Activated naive CD8-positive, alpha-beta T cell treated with anti-CD3 and anti-CD28 coated beads, Interleukin-2, amount 10 ng/mL, durations not matched to agents 7 days and 5 days (primary cell): Measurements from ENCODE around the gene DIAPH3. TPM values are rescaled to one million over a fixed set of nuclear protein-coding genes. Genes with fewer than 3 reads are reported as not detected.

Experiments used
- ATAC-seq: fragments of 150-1000 bp; cut with Tn5 transposase; one replicate; pipeline ENCODE4 v1.10.0; 2021; ENCODE audit warnings: low read depth, moderate library complexity
- POLR2A ChIA-PET: fragments of 350-600 bp; sonication (Branson Sonifier 250); formaldehyde crosslinking; loops from one replicate; lab custom pipeline; 2021; ENCODE audit warnings: antibody characterized with exemption; lab: Charles Lee
- DNase-seq: peaks from one replicate; pipeline ENCODE4 v3.0.0; 2021
- H3K27ac Mint-ChIP-seq: one replicate; pipeline ENCODE4 v1.8.0; 2022; ENCODE audit warnings: mild to moderate bottlenecking, mixed read lengths
- H3K27me3 Mint-ChIP-seq: one replicate; pipeline ENCODE4 v1.8.0; 2022; ENCODE audit warnings: mild to moderate bottlenecking, moderate library complexity, mixed read lengths
- H3K36me3 Mint-ChIP-seq: one replicate; pipeline ENCODE4 v1.8.0; 2021; ENCODE audit warnings: mild to moderate bottlenecking, mixed read lengths
- H3K4me1 Mint-ChIP-seq: one replicate; pipeline ENCODE4 v1.8.0; 2021; ENCODE audit warnings: mixed read lengths
- H3K4me3 Mint-ChIP-seq: one replicate; pipeline ENCODE4 v1.8.0; 2022; ENCODE audit warnings: mild to moderate bottlenecking, moderate library complexity, mixed read lengths
- H3K9me3 Mint-ChIP-seq: one replicate; pipeline ENCODE4 v1.8.0; 2021; ENCODE audit warnings: mixed read lengths
- total RNA-seq, 2 experiments: library from RNA; stranded (reverse); gene quantifications; one replicate each; pipeline ENCODE4 v1.2.3, GENCODE V29; 2021

The DIAPH3 gene
- total RNA-seq, 2 experiments from 2014 or later = 16.2 to 18.3 TPM

GRCh38 chr13:59924256-59924655, 239.5 kb downstream of the DIAPH3 start:
- no peak for ATAC-seq
- Mint-ChIP-seq H3K36me3 (peaks cover 30% of the 10 kb centered on the region), H3K27ac (no peak overlapping the region), H3K4me3 (no peak overlapping the region), H3K9me3 (peaks cover 4% of the 10 kb centered on the region), H3K27me3 (no peaks in the 10 kb centered on the region), H3K4me1 (no peaks in the 10 kb centered on the region)
- POLR2A ChIA-PET = no interaction called here
- no peak for DNase-seq

- DNase-seq (no peak), ATAC-seq (no peak)
- Mint-ChIP-seq H3K27me3 (no peaks in the 10 kb centered on the region), H3K4me1 (no peaks in the 10 kb centered on the region), H3K4me3 (no peak overlapping the region), H3K9me3 (no peaks in the 10 kb centered on the region), H3K27ac (no peak overlapping the region), H3K36me3 (peaks cover 7% of the 10 kb centered on the region)
- POLR2A ChIA-PET = no interaction called here
Measured at GRCh38 chr13:59915252-59915651, 248.5 kb downstream of the DIAPH3 start.

GRCh38 chr13:59914556-59914955, 249.2 kb downstream of the DIAPH3 start:
- POLR2A ChIA-PET = no interaction called here
- no peaks in the 10 kb centered on the region for H3K4me1 Mint-ChIP-seq

DNA sequence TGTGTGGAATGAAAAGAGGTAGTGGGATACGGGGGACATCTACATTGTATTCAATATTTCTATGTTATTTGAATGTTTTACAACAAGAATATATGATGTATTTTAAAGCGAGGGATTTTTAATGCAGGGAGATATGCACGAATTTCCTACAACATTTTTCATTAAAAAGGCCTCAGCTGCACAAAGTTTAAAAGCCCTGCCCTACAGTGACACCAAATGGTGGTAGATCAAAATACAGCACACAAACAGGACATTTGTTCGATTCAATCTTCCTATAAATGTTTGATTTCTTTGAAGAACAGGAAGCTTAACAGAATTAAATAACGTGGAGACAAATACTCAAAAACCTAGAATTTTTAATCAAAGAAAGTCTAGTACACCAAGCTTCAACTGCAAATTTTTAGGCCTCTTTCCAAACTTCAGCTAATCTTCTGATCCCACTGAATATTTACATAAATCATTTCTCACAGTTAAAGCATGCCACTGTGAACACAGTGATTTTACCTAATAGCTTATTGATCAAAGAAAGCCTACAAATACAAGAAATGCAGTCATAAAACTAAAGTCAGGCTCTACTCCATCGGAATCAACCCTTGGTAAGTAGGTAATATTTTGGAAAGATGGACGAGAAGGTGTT, 257.2 kb downstream of the DIAPH3 start:
- H3K4me1 Mint-ChIP-seq = no peaks in the 10 kb centered on the region
- POLR2A ChIA-PET = no interaction called here
- DNase-seq = no peak
- peaks cover 9% of the 10 kb centered on the region for H3K36me3 Mint-ChIP-seq
- no peaks in the 10 kb centered on the region for H3K9me3 Mint-ChIP-seq
- no peak overlapping the region for H3K27ac Mint-ChIP-seq
- no peak for ATAC-seq
- H3K4me3 Mint-ChIP-seq = no peak overlapping the region
- H3K27me3 Mint-ChIP-seq = no peaks in the 10 kb centered on the region

More at GRCh38 chr13:59914556-59914955, 249.2 kb downstream of the DIAPH3 start:
- H3K27me3 Mint-ChIP-seq = no peaks in the 10 kb centered on the region
- ATAC-seq (no peak), DNase-seq (no peak)
- H3K9me3 Mint-ChIP-seq = no peaks in the 10 kb centered on the region
- H3K27ac Mint-ChIP-seq = no peak overlapping the region
- no peak overlapping the region for H3K4me3 Mint-ChIP-seq
- peaks cover 8% of the 10 kb centered on the region for H3K36me3 Mint-ChIP-seq

- no peak overlapping the region for H3K27ac Mint-ChIP-seq
- H3K27me3 Mint-ChIP-seq = no peaks in the 10 kb centered on the region
- no peak overlapping the region for H3K4me3 Mint-ChIP-seq
- no peaks in the 10 kb centered on the region for H3K9me3 Mint-ChIP-seq
- peaks cover 9% of the 10 kb centered on the region for H3K4me1 Mint-ChIP-seq
- H3K36me3 Mint-ChIP-seq = peaks cover 18% of the 10 kb centered on the region
- ATAC-seq = no peak
- DNase-seq = no peak
- POLR2A ChIA-PET = no interaction called here
Measured at GRCh38 chr13:59901191-59901590, 262.5 kb downstream of the DIAPH3 start.

DNA sequence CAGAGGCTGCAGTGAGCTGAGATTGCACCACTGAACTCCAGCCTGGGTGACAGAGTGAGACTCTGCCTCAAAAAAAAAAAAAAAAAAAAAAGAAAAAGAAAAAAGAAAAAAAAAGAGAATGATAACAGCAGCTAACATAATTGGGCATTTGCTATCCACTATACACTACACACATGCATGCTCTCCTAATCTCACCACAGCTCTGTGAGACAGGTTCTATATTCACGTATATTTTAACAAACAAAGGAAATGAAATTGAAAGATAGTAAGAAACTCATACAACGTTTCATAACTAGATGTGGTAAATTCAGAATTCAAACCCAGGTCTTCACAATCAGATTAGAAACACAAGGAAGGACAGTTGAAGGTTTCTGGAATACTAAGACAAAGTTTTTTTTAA, 265.7 kb downstream of the DIAPH3 start:
- POLR2A ChIA-PET = no interaction called here
- DNase-seq (no peak), ATAC-seq (no peak)
- peaks cover 9% of the 10 kb centered on the region for H3K4me1 Mint-ChIP-seq
- no peak overlapping the region for H3K27ac Mint-ChIP-seq
- no peak overlapping the region for H3K4me3 Mint-ChIP-seq
- H3K36me3 Mint-ChIP-seq = peaks cover 18% of the 10 kb centered on the region
- H3K9me3 Mint-ChIP-seq = no peaks in the 10 kb centered on the region
- no peaks in the 10 kb centered on the region for H3K27me3 Mint-ChIP-seq

DNA sequence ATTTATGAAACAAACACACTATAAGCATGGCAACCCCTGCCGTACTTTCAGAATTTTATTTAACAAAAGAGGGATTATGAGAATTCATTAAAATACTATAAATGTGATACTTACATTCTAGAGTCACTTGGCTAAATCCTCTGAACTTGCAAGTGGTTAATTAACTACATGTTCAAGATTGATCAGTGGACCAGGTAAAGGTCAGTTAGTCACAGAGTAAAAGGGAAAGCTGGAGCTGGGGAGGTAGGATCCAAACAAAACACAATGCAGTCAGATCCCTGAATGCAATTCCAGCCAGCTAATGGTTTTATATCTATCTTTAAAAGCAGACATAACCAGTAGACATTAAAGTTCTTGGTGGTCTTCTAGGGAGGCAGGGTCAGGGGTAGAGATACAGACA, 270.5 kb downstream of the DIAPH3 start:
- DNase-seq (no peak), ATAC-seq (no peak)
- Mint-ChIP-seq H3K9me3 (no peaks in the 10 kb centered on the region), H3K27me3 (no peaks in the 10 kb centered on the region), H3K36me3 (peaks cover 10% of the 10 kb centered on the region), H3K4me3 (no peak overlapping the region), H3K27ac (no peak overlapping the region), H3K4me1 (no peaks in the 10 kb centered on the region)
- POLR2A ChIA-PET = no interaction called here

GRCh38 chr13:59891053-59891452, 272.7 kb downstream of the DIAPH3 start:
- Mint-ChIP-seq H3K27ac (no peak overlapping the region), H3K36me3 (peaks cover 6% of the 10 kb centered on the region), H3K4me3 (no peak overlapping the region), H3K4me1 (no peaks in the 10 kb centered on the region), H3K27me3 (no peaks in the 10 kb centered on the region), H3K9me3 (no peaks in the 10 kb centered on the region)
- POLR2A ChIA-PET = no interaction called here
- DNase-seq = no peak
- no peak for ATAC-seq

DNA sequence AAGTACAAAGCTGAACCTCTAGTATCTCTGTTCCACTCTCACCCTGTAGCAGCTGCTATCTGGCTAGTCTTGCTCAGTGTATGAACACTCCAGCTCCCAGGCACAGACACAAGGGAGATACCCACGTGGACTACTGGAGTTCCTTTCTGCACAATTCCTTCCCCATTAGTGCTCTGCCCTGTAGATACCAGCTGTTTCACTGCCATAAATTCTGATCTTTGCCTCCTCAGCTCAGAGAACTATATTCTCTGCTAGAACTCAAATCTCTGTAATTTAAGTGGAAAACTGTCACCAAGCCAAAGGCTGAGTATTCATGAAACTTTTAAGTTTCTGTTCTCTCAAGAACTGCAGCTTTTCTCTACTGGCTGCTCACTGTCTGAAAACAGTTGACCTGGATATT, 273.7 kb downstream of the DIAPH3 start:
- no peak overlapping the region for H3K27ac Mint-ChIP-seq

DNA sequence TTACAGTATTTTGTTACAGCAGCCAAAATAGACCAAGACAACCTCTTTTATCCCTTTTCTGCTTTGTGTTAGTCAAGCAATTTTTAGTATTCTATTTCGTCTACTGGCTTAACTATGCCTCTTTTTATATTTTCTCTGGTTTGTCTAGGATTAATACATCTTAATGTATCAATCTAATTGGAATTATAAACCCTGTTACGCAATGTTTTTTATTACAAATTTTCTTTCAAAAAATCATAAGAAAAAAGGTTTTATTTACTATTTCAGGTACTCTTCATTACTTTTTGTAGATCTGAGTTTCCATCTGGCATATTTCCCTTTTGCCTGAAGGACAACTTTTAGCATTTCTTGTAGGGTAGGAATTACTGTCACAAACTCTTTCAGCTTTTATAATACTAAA, 275.3 kb downstream of the DIAPH3 start:
- no peak overlapping the region for H3K4me3 Mint-ChIP-seq
- no peaks in the 10 kb centered on the region for H3K9me3 Mint-ChIP-seq
- H3K27ac Mint-ChIP-seq = no peak overlapping the region
- H3K27me3 Mint-ChIP-seq = no peaks in the 10 kb centered on the region
- POLR2A ChIA-PET = no interaction called here
- peaks cover 6% of the 10 kb centered on the region for H3K36me3 Mint-ChIP-seq
- DNase-seq = no peak
- no peak for ATAC-seq
- H3K4me1 Mint-ChIP-seq = no peaks in the 10 kb centered on the region

More for the DNA sequence above, 273.7 kb downstream of the DIAPH3 start:
- Mint-ChIP-seq H3K9me3 (no peaks in the 10 kb centered on the region), H3K4me3 (no peak overlapping the region), H3K36me3 (peaks cover 6% of the 10 kb centered on the region), H3K4me1 (no peaks in the 10 kb centered on the region), H3K27me3 (no peaks in the 10 kb centered on the region)
- DNase-seq (no peak), ATAC-seq (no peak)
- POLR2A ChIA-PET = no interaction called here

GRCh38 chr13:59885076-59885475, 278.7 kb downstream of the DIAPH3 start:
- DNase-seq (no peak), ATAC-seq (no peak)
- Mint-ChIP-seq H3K4me3 (no peak overlapping the region), H3K27ac (no peak overlapping the region), H3K27me3 (no peaks in the 10 kb centered on the region), H3K4me1 (no peaks in the 10 kb centered on the region), H3K9me3 (no peaks in the 10 kb centered on the region), H3K36me3 (peaks cover 3% of the 10 kb centered on the region)
- POLR2A ChIA-PET = no interaction called here

DNA sequence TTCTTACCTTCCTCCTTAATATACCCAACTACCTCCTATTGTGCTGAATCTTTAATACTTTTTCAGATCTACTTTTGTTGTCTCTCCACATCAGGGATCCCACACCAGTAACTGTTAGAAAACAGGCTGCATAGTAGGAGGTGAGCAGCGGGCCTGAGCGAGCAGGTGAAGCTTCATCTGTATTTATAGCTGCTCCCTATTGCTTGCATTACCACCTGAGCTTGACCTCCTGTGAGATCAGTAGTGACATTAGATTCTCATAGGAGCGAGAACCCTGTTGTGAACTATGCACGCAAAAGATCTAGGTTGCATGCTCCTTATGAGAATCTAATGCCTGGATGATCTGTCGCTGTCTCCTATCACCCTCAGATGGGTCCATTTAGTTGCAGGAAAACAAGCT, 279.8 kb downstream of the DIAPH3 start:
- ATAC-seq = no peak
- no peaks in the 10 kb centered on the region for H3K9me3 Mint-ChIP-seq

DNA sequence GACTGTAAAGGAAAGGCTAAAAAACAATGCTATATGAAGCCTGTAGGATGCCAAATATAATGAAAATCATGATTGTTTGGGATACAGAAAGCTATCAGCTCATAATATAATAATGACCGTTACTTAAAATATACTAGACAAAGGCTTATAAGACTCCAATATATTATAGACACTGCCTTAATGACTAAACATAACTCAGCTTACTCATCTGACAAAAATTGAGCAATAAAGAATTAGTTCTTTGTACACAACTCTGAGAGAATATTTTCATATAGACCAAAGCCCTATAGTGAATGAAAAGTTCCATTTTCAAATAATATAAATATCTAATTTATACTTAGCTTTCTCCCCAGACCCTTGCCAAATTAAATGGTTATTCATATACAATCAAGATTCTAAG, 283.3 kb downstream of the DIAPH3 start:
- H3K27me3 Mint-ChIP-seq = no peaks in the 10 kb centered on the region
- peaks cover 14% of the 10 kb centered on the region for H3K36me3 Mint-ChIP-seq
- H3K27ac Mint-ChIP-seq = no peak overlapping the region
- H3K4me3 Mint-ChIP-seq = no peak overlapping the region
- POLR2A ChIA-PET = no interaction called here
- no peaks in the 10 kb centered on the region for H3K4me1 Mint-ChIP-seq
- DNase-seq = no peak
- no peaks in the 10 kb centered on the region for H3K9me3 Mint-ChIP-seq
- ATAC-seq = no peak

More for the DNA sequence above, 279.8 kb downstream of the DIAPH3 start:
- POLR2A ChIA-PET = no interaction called here
- Mint-ChIP-seq H3K4me1 (no peaks in the 10 kb centered on the region), H3K27me3 (no peaks in the 10 kb centered on the region), H3K27ac (no peak overlapping the region), H3K4me3 (no peak overlapping the region), H3K36me3 (peaks cover 2% of the 10 kb centered on the region)
- no peak for DNase-seq

DNA sequence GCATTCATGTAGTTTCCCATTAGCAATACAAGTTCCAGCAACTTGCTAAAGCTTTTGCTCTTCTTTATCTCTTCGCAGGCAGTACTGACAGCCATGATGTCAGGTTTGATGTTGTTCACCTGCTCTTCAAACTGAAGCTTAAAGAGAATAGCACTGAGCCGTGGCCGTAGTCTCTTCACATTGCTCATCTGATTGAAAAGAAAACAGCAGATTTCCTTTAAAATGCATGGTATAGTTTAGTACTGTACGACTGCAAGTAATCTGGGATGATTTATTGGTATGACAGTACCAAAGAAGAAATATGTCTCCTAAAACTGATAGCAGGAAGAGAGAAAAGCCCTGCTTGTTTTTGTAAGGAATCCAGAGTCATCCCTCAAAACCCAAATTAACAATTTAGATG, 284.4 kb downstream of the DIAPH3 start:
- POLR2A ChIA-PET = no interaction called here
- no peak overlapping the region for H3K4me3 Mint-ChIP-seq
- peaks cover 17% of the 10 kb centered on the region for H3K36me3 Mint-ChIP-seq
- H3K27ac Mint-ChIP-seq = no peak overlapping the region
- H3K27me3 Mint-ChIP-seq = no peaks in the 10 kb centered on the region
- no peak for ATAC-seq
- no peaks in the 10 kb centered on the region for H3K4me1 Mint-ChIP-seq
- no peak for DNase-seq
- H3K9me3 Mint-ChIP-seq = no peaks in the 10 kb centered on the region
